Measurements from ENCODE around the gene CHRNA4.

DNA sequence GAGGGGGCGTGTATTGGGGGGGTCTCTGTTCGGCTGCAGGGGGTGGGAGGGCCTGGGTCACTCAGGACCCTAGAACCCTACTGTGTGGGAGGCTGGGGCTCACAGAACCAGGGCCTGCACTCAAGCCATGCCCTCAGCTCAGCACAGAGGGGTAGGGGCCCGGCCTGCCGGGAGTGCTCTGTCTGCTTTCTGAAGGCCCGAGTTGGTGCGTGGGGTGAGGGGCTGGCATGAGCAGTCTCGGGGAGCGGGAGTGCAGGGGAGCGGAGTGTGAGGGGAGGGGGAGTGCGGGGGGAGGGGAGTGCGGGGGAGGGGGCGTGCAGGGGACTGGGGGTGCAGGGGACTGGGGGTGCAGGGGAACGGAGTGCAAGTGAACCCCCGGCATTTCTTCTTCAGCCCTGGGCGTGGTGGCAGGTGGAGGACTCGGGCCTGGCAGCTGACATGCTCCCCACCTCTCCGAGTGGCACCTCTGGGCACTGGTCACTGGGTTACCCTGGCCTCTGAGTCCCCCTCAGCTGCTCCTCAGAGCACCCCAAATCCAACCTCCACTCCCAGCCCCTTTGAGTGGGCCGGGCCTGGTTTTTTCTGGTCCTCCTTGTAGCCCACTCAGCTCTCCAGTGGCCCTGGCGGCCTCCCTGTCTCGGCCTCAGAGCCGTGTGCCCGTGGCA, 67.1 kb downstream of the CHRNA4 start:
- TF ChIP-seq, protein P1, sequence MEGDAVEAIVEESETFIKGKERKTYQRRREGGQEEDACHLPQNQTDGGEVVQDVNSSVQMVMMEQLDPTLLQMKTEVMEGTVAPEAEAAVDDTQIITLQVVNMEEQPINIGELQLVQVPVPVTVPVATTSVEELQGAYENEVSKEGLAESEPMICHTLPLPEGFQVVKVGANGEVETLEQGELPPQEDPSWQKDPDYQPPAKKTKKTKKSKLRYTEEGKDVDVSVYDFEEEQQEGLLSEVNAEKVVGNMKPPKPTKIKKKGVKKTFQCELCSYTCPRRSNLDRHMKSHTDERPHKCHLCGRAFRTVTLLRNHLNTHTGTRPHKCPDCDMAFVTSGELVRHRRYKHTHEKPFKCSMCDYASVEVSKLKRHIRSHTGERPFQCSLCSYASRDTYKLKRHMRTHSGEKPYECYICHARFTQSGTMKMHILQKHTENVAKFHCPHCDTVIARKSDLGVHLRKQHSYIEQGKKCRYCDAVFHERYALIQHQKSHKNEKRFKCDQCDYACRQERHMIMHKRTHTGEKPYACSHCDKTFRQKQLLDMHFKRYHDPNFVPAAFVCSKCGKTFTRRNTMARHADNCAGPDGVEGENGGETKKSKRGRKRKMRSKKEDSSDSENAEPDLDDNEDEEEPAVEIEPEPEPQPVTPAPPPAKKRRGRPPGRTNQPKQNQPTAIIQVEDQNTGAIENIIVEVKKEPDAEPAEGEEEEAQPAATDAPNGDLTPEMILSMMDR (optimal IDR thresholded peaks at IDR 0.05 in 1 of 3, IDR thresholded peaks at IDR 0.05 in 1 of 3, conservative IDR thresholded peaks at IDR 0.05 in 1 of 3; ENCODE audit: extremely low read depth in 1 of 3, insufficient read depth in 2 of 3, low read length in 3 of 3) = no peak
- TF ChIP-seq EZH2 (IDR thresholded peaks at IDR 0.05; ENCODE audit: low read length) = no peak
